HCT116 (cell line): Measurements from ENCODE around the gene TSPAN2. TPM values are rescaled to one million over a fixed set of nuclear protein-coding genes. Genes with fewer than 3 reads are reported as not detected.

ENCODE experiments used
- ATAC-seq: fragments of 200-7000 bp; cut with Tn5 transposase; 2 replicates; pipeline ENCODE4 v1.9.1; 2020; ENCODE audit warnings: mild to moderate bottlenecking, moderate library complexity
- BruUV-seq: library from RNA; stranded (reverse); fragments of 400-500 nt; replicated peaks from 2 replicates; lab custom pipeline; 2021; lab: Mats Ljungman, UMichigan
- CTCF ChIA-PET: fragments of 300-600 bp; sonication (Branson Sonifier 250); formaldehyde crosslinking; loops from one replicate; lab custom pipeline; 2021; ENCODE audit warnings: antibody characterized with exemption; lab: Charles Lee
- POLR2A ChIA-PET: fragments of 300-600, 350-600 bp; sonication (Branson Sonifier 250); formaldehyde crosslinking; loops from one replicate; lab custom pipeline; 2021; ENCODE audit warnings: antibody characterized with exemption; lab: Charles Lee
- RAD21 ChIA-PET, 2 experiments: fragments of 300-600 bp; sonication (Branson Sonifier 250); formaldehyde crosslinking; loops; one replicate each; lab custom pipeline; 2023; ENCODE audit warnings: low total read pairs in 2 of 2; ENCODE audit not compliant: uncharacterized antibody in 2 of 2, unreplicated experiment in 2 of 2, low non-redundant PET in 1 of 2; lab: Charles Lee
- DNase-seq: peaks from one replicate; pipeline ENCODE4 v3.0.0-alpha.2; 2010; ENCODE audit warnings: low read depth, low spot score
- H2AFZ ChIP-seq: fragments of 200-600 bp; shearing (Covaris generic), sonication (generic); 2 replicates; pipeline ENCODE4 v1.6.1; 2017; ENCODE audit warnings: low read depth, mixed run types, mixed read lengths, antibody characterized with exemption, low read length; ENCODE audit not compliant: poor library complexity, severe bottlenecking
- H3K27ac ChIP-seq: 2 replicates; pipeline ENCODE4 v1.5.1; 2012; ENCODE audit warnings: low read depth, low read length
- H3K27me3 ChIP-seq: fragments of 200-600 bp; sonication (generic); 2 replicates; pipeline ENCODE4 v1.6.1; 2016; ENCODE audit warnings: mixed run types, low read length, mixed read lengths; ENCODE audit not compliant: insufficient read depth
- H3K36me3 ChIP-seq, 2 experiments: fragments of 200-500 bp in 1 of 2; fragments of 200-600 bp in 1 of 2; sonication (Bioruptor generic) in 1 of 2; sonication (generic) in 1 of 2; 2 replicates each; pipeline versions ENCODE4 v1.5.1 to v1.6.1; 2014 to 2016; ENCODE audit warnings: low read length in 2 of 2, inconsistent platforms in 1 of 2, mixed read lengths in 1 of 2, mixed run types in 1 of 2; ENCODE audit not compliant: insufficient read depth in 2 of 2, control insufficient read depth in 1 of 2
- H3K4me1 ChIP-seq, 2 experiments: fragments of 200-600 bp in 1 of 2; sonication (generic) in 1 of 2; 2 replicates each; pipeline versions ENCODE4 v1.5.1 to v1.6.1; 2012 to 2017; ENCODE audit warnings: low read length in 2 of 2, inconsistent platforms in 1 of 2, mild to moderate bottlenecking in 1 of 2, mixed read lengths in 1 of 2, mixed run types in 1 of 2, moderate library complexity in 1 of 2; ENCODE audit not compliant: insufficient read depth in 2 of 2, control insufficient read depth in 1 of 2
- H3K4me2 ChIP-seq: fragments of 200-600 bp; sonication (generic); 2 replicates; pipeline ENCODE4 v1.6.1; 2017; ENCODE audit warnings: mixed run types, low read length, mixed read lengths
- H3K4me3 ChIP-seq, 2 experiments: fragments of 200-600 bp in 1 of 2; sonication (generic) in 1 of 2; replicated peaks in 1 of 2; 2 replicates each; pipeline ENCODE4 v1.5.1; 2011 to 2016; ENCODE audit warnings: low read length in 2 of 2, control low read depth in 1 of 2, low read depth in 1 of 2, mild to moderate bottlenecking in 1 of 2, mixed read lengths in 1 of 2, mixed run types in 1 of 2
- H3K79me2 ChIP-seq: fragments of 200-600 bp; sonication (generic); 2 replicates; pipeline ENCODE4 v1.6.1; 2017; ENCODE audit warnings: mild to moderate bottlenecking, mixed run types, low read length, moderate library complexity, mixed read lengths; ENCODE audit not compliant: insufficient read depth
- H3K9ac ChIP-seq: fragments of 200-600 bp; sonication (generic); 2 replicates; pipeline ENCODE4 v1.6.1; 2016; ENCODE audit warnings: low read length, mixed read lengths
- H3K9me2 ChIP-seq: fragments of 200-600 bp; sonication (generic), shearing (Covaris generic); 2 replicates; pipeline ENCODE4 v1.6.1; 2017; ENCODE audit warnings: mixed run types, mild to moderate bottlenecking, moderate library complexity; ENCODE audit not compliant: insufficient read depth
- H3K9me3 ChIP-seq, 2 experiments: fragments of 200-500 bp in 1 of 2; fragments of 200-600 bp in 1 of 2; sonication (Bioruptor generic) in 1 of 2; sonication (generic) in 1 of 2; 2 replicates each; pipeline ENCODE4 v1.6.1; 2014 to 2017; ENCODE audit warnings: low read length in 2 of 2, mixed read lengths in 2 of 2, inconsistent platforms in 1 of 2, low read depth in 1 of 2, mild to moderate bottlenecking in 1 of 2, mixed run types in 1 of 2, moderate library complexity in 1 of 2; ENCODE audit not compliant: control insufficient read depth in 1 of 2, insufficient read depth in 1 of 2
- H4K20me1 ChIP-seq: fragments of 200-600 bp; sonication (generic), shearing (Covaris generic); 2 replicates; pipeline ENCODE4 v1.6.1; 2017; ENCODE audit warnings: mixed run types, mild to moderate bottlenecking, moderate library complexity; ENCODE audit not compliant: insufficient read depth
- CEBPB ChIP-seq: IDR thresholded peaks from 2 replicates; pipeline ENCODE4 v1.6.1; 2012; ENCODE audit warnings: low read depth
- ELF1 ChIP-seq: IDR thresholded peaks from 2 replicates; pipeline ENCODE4 v1.6.1; 2012; ENCODE audit warnings: low read depth, borderline replicate concordance
- EZH2 ChIP-seq: fragments of 200-600 bp; sonication (generic); IDR thresholded peaks from 2 replicates; pipeline ENCODE4 v1.6.1; 2017; ENCODE audit warnings: antibody characterized with exemption, mixed run types
- EZH2phosphoT487 ChIP-seq: fragments of 200-600 bp; IDR thresholded peaks from 2 replicates; pipeline ENCODE4 v1.6.1; 2018; ENCODE audit warnings: antibody characterized with exemption, borderline replicate concordance
- JUND ChIP-seq: IDR thresholded peaks from 2 replicates; pipeline ENCODE4 v1.6.1; 2012
- POLR2A ChIP-seq: IDR thresholded peaks from 2 replicates; pipeline ENCODE4 v1.7.0; 2011; ENCODE audit warnings: borderline replicate concordance; ENCODE audit not compliant: insufficient read depth, insufficient read length; ENCODE audit errors: extremely low read depth
- POLR2AphosphoS5 ChIP-seq: IDR thresholded peaks from 2 replicates; pipeline ENCODE4 v1.6.1; 2011; ENCODE audit warnings: mild to moderate bottlenecking, low read depth, low read length, moderate library complexity
- RAD21 ChIP-seq: IDR thresholded peaks from 2 replicates; pipeline ENCODE4 v1.6.1; 2012; ENCODE audit warnings: low read depth, mild to moderate bottlenecking
- SIN3A ChIP-seq: IDR thresholded peaks from 2 replicates; pipeline ENCODE4 v1.6.1; 2012; ENCODE audit warnings: low read depth
- YY1 ChIP-seq: IDR thresholded peaks from 2 replicates; pipeline ENCODE4 v1.6.1; 2011; ENCODE audit warnings: low read length, low read depth, moderate library complexity, mild to moderate bottlenecking; ENCODE audit not compliant: insufficient replicate concordance; ENCODE audit errors: extremely low read depth
- ZFX ChIP-seq: fragments of 450-650 bp; IDR thresholded peaks from 2 replicates; pipeline ENCODE4 v1.6.1; 2017
- intact Hi-C: fragments of 100-400 bp; cut with micrococcal nuclease; formaldehyde crosslinking; loops from 2 replicates; pipeline ENCODE4 v1.10.0; 2022
- total RNA-seq: library from RNA; stranded (reverse); gene quantifications from one replicate; pipeline ENCODE4 v1.2.1, GENCODE V29; 2021; ENCODE audit not compliant: unreplicated experiment
- TF ChIP-seq, protein P1 (sequence below): IDR thresholded peaks from 2 replicates; pipeline ENCODE4 v1.6.1; 2012
- TF ChIP-seq, protein P2 (sequence below): IDR thresholded peaks from 2 replicates; pipeline ENCODE4 v1.6.1; 2011; ENCODE audit warnings: mild to moderate bottlenecking, low read length, moderate library complexity; ENCODE audit not compliant: insufficient replicate concordance; ENCODE audit errors: extremely low read depth

TSPAN2 gene
- total RNA-seq, 1 experiment from 2014 or later: 0.98 TPM

- H2AFZ ChIP-seq: no peak within 1 kb of the TSS
- DNase-seq (no peak), ATAC-seq (no peak)
- H3K9ac ChIP-seq: no peak within 1 kb of the TSS
- H3K4me2 ChIP-seq: no peak within 1 kb of the TSS
- no peaks in the 10 kb centered on the region for H3K36me3 ChIP-seq
- no peaks in the 10 kb centered on the region for H3K4me1 ChIP-seq
- POLR2A ChIA-PET: no interaction called here
- no peaks in the 10 kb centered on the region for H3K27me3 ChIP-seq
- no peaks in the 10 kb centered on the region for H3K9me2 ChIP-seq
- no peaks in the 10 kb centered on the region for H3K9me3 ChIP-seq
- TF ChIP-seq ZFX: no peak
- no peak for TF ChIP-seq EZH2
- TF ChIP-seq POLR2AphosphoS5: no peak
- TF ChIP-seq CEBPB: no peak
- no peak for TF ChIP-seq SIN3A
- TF ChIP-seq YY1: no peak
- no peak for TF ChIP-seq RAD21
- TF ChIP-seq, protein P1, sequence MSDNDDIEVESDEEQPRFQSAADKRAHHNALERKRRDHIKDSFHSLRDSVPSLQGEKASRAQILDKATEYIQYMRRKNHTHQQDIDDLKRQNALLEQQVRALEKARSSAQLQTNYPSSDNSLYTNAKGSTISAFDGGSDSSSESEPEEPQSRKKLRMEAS: no peak
- no peak for TF ChIP-seq EZH2phosphoT487
- TF ChIP-seq, protein P2, sequence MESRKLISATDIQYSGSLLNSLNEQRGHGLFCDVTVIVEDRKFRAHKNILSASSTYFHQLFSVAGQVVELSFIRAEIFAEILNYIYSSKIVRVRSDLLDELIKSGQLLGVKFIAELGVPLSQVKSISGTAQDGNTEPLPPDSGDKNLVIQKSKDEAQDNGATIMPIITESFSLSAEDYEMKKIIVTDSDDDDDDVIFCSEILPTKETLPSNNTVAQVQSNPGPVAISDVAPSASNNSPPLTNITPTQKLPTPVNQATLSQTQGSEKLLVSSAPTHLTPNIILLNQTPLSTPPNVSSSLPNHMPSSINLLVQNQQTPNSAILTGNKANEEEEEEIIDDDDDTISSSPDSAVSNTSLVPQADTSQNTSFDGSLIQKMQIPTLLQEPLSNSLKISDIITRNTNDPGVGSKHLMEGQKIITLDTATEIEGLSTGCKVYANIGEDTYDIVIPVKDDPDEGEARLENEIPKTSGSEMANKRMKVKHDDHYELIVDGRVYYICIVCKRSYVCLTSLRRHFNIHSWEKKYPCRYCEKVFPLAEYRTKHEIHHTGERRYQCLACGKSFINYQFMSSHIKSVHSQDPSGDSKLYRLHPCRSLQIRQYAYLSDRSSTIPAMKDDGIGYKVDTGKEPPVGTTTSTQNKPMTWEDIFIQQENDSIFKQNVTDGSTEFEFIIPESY: no peak
- TF ChIP-seq POLR2A: no peak
- TF ChIP-seq JUND: no peak
- TF ChIP-seq ELF1: no peak
- CTCF ChIA-PET: no interaction called here
- RAD21 ChIA-PET: no interaction called here
- no peak within 1 kb of the TSS for H3K4me3 ChIP-seq
- no peaks in the 10 kb centered on the region for H4K20me1 ChIP-seq
- H3K27ac ChIP-seq: no peak within 1 kb of the TSS
- H3K79me2 ChIP-seq: no peaks in the 10 kb centered on the region
- BruUV-seq: no TSS peak
- intact Hi-C loops: no loop called here
Observed at GRCh38 chr1:115029526-115029925, 59.8 kb downstream of the TSPAN2 start, which contains the start of gene TSHB. TSHB (plus strand) TSS chr1:115029826; CDS start chr1:115033363, 3,537 bp downstream.
